MCF 10A (cell line): ENCODE measurements around the gene FNIP1. TPM values are rescaled to one million over a fixed set of nuclear protein-coding genes. Genes with fewer than 3 reads are reported as not detected.

Experiments
- BruUV-seq: library from RNA; stranded (reverse); fragments of 400-500 nt; replicated peaks from 2 replicates; lab custom pipeline; 2021; lab: Mats Ljungman, UMichigan
- CTCF ChIA-PET: fragments of 300-600 bp; sonication (Branson Sonifier 250); formaldehyde crosslinking; extraction: SDS; loops from one replicate; lab custom pipeline; 2021; ENCODE audit warnings: antibody characterized with exemption, inconsistent platforms; lab: Yijun Ruan, JAX
- POLR2A ChIA-PET: fragments of 300-600, 350-650 bp; sonication (Branson Sonifier 250); formaldehyde crosslinking; extraction: SDS; loops from one replicate; lab custom pipeline; 2020; ENCODE audit warnings: antibody characterized with exemption, inconsistent platforms; lab: Yijun Ruan, JAX
- DNase-seq: peaks from one replicate; pipeline ENCODE4 v3.0.0-alpha.2; 2018; ENCODE audit not compliant: unreplicated experiment
- H3K27ac Mint-ChIP-seq: one replicate; pipeline ENCODE4 v1.8.0; 2022; ENCODE audit warnings: mild to moderate bottlenecking, low read depth, mixed read lengths; ENCODE audit not compliant: unreplicated experiment
- H3K27me3 Mint-ChIP-seq: one replicate; pipeline ENCODE4 v1.8.0; 2022; ENCODE audit warnings: mixed read lengths; ENCODE audit not compliant: insufficient read depth, unreplicated experiment
- H3K36me3 Mint-ChIP-seq: one replicate; pipeline ENCODE4 v1.8.0; 2022; ENCODE audit warnings: mild to moderate bottlenecking, moderate library complexity, mixed read lengths; ENCODE audit not compliant: insufficient read depth, unreplicated experiment
- H3K4me1 Mint-ChIP-seq: one replicate; pipeline ENCODE4 v1.8.0; 2022; ENCODE audit warnings: mixed read lengths; ENCODE audit not compliant: insufficient read depth, unreplicated experiment
- H3K4me3 Mint-ChIP-seq: one replicate; pipeline ENCODE4 v1.8.0; 2022; ENCODE audit warnings: mild to moderate bottlenecking, moderate library complexity, mixed read lengths; ENCODE audit not compliant: unreplicated experiment
- H3K9me3 Mint-ChIP-seq: one replicate; pipeline ENCODE4 v1.8.0; 2022; ENCODE audit warnings: mixed read lengths; ENCODE audit not compliant: unreplicated experiment
- intact Hi-C: fragments of 100-400 bp; cut with micrococcal nuclease; formaldehyde crosslinking; loops from 2 replicates; pipeline ENCODE4 v1.14.1; 2022
- total RNA-seq: library from RNA; stranded (reverse); gene quantifications from 2 replicates; pipeline ENCODE4 v1.2.3, GENCODE V29; 2022
- TF ChIP-seq, protein P1 (sequence below): fragments of 200-600 bp; IDR thresholded peaks from one replicate; pipeline ENCODE4 v1.8.0; 2022; ENCODE audit warnings: antibody characterized with exemption, mild to moderate bottlenecking; ENCODE audit not compliant: unreplicated experiment

Gene FNIP1
- total RNA-seq, 1 experiment from 2014 or later = 36.3 TPM

DNA sequence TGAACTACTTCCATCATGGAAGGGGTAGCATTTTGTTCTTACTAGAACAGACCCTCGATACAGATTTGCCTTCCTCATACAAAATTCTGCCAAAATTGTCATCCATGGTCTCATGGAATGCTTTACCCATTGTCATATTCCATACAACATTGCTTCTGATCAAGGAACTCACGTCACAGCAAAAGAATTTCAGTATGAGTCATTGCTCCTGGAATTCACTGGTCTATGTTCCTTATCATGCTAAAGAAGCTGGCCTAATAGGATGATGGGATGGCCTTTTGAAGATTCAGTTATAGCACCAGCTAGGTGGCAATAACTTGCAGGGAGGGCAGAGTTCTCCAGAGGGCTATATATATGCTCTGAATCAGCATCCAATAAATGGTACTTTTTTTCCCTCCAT, 18.2 kb upstream of the FNIP1 start:
- H3K27me3 Mint-ChIP-seq = no peaks in the 10 kb centered on the region
- peak; percentile 61 for DNase-seq
- BruUV-seq = no TSS peak
- TF ChIP-seq, protein P1, sequence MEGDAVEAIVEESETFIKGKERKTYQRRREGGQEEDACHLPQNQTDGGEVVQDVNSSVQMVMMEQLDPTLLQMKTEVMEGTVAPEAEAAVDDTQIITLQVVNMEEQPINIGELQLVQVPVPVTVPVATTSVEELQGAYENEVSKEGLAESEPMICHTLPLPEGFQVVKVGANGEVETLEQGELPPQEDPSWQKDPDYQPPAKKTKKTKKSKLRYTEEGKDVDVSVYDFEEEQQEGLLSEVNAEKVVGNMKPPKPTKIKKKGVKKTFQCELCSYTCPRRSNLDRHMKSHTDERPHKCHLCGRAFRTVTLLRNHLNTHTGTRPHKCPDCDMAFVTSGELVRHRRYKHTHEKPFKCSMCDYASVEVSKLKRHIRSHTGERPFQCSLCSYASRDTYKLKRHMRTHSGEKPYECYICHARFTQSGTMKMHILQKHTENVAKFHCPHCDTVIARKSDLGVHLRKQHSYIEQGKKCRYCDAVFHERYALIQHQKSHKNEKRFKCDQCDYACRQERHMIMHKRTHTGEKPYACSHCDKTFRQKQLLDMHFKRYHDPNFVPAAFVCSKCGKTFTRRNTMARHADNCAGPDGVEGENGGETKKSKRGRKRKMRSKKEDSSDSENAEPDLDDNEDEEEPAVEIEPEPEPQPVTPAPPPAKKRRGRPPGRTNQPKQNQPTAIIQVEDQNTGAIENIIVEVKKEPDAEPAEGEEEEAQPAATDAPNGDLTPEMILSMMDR = no peak
- no peak overlapping the region for H3K4me3 Mint-ChIP-seq
- peaks cover 13% of the 10 kb centered on the region for H3K4me1 Mint-ChIP-seq
- H3K36me3 Mint-ChIP-seq = no peaks in the 10 kb centered on the region
- H3K9me3 Mint-ChIP-seq = no peaks in the 10 kb centered on the region
- H3K27ac Mint-ChIP-seq = no peak overlapping the region
- CTCF ChIA-PET = interaction anchor here (0.6 to 10.0 kb wide), 3 partner anchors 192 to 826 kb away, joined by 3 to 163 read pairs (median 3); no protein-coding TSS in a partner anchor
- POLR2A ChIA-PET = interaction anchor here (1.0 kb wide), 1 partner anchor 18 kb away, joined by 5 read pairs; the partner anchor contains the start of gene FNIP1
- intact Hi-C loops = no loop called here

DNA sequence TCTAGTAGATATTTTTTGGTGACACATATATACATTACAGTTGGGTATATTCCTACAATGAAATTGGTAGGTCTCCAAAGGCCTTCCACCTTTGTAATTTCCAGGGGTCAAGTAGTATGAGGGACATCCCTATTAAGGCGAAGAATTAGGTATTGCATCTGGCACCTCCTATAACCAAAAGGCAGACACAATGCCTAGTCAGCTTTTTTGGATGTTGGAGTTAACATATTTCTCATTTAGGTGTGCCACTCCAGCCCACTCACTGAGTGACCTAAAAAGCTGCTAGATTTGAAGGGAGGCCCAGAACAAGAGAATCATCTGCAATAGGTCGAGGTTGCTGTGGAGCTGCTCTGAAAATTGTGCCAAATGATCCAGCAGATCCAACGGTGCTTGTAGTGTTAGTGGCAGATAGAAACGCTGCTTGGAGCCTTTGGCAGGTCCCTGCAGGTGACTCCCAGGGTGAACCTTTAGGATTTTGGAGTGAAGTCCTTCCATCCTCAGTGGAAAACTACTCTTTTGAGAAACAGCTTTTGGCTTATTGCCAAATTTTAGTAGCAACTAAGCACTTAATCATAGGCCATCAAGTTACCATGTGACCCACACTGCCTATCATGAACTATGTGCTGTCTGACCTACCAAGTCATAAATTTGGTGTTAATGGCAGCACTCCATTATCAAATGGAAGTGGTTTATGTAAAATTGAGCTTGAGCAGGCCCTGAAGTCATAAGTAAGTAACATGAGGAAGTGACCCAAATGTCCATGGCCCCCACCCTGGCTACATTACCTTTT, 15.7 kb upstream of the FNIP1 start:
- no TSS peak for BruUV-seq

DNA sequence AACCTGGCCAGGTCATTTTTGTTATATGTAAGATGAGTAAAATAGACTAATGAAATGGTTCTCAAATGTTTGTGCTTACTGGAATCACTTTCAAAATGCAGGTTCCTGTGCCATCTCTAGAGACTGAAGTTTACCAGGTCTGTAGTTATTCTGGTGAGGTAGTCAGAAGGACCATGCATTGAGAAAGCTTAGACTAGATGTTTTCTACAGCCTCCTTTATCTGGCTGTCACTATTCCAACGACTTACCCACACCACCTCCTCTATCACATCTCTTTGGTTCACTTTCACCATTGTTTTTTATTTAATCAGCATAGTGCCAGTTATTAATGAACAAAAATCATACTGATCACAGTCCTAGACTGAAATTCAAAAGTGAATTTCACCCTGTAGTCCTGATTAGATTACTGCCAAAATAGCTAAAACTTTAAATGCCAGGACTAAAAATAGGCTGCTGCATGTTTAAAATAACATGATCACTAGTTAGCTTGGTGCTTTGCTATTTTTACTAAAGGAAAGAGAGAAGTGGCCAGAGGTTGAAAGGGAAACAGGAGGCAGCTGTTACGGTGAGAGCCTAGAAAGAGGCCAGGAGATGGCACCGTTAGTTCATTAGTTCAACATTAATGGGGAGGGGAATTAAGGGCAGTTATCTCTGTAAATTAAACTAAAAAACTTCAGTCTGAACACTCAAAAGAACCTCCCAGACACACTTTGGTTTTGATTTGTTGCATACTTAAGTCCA, 13.9 kb upstream of the FNIP1 start:
- H3K27me3 Mint-ChIP-seq = no peaks in the 10 kb centered on the region
- H3K36me3 Mint-ChIP-seq = no peaks in the 10 kb centered on the region
- no peaks in the 10 kb centered on the region for H3K9me3 Mint-ChIP-seq
- DNase-seq = peak; percentile 40
- no peak overlapping the region for H3K27ac Mint-ChIP-seq
- intact Hi-C loops = loop anchor here (1.0 kb wide), 3 partner anchors 198 to 253 kb away; no protein-coding TSS in a partner anchor
- peaks cover 13% of the 10 kb centered on the region for H3K4me1 Mint-ChIP-seq
- POLR2A ChIA-PET = interaction anchor here (0.7 to 2.6 kb wide), 4 partner anchors 13 to 248 kb away, joined by 3 to 13 read pairs (median 4); partner anchors contain the start of gene FNIP1
- no peak overlapping the region for H3K4me3 Mint-ChIP-seq
- TF ChIP-seq, protein P1 = peak; percentile 63
- no TSS peak for BruUV-seq
- CTCF ChIA-PET = interaction anchor here (0.5 to 10.0 kb wide), 24 partner anchors 9 to 686 kb away, joined by 3 to 163 read pairs (median 4); partner anchors contain the start of gene IL3

More for the DNA sequence above, 15.7 kb upstream of the FNIP1 start:
- Mint-ChIP-seq H3K4me3 (no peak overlapping the region), H3K9me3 (no peaks in the 10 kb centered on the region), H3K4me1 (peaks cover 13% of the 10 kb centered on the region), H3K27ac (no peak overlapping the region), H3K36me3 (no peaks in the 10 kb centered on the region), H3K27me3 (no peaks in the 10 kb centered on the region)
- TF ChIP-seq, protein P1 = no peak
- intact Hi-C loops = no loop called here
- POLR2A ChIA-PET = interaction anchor here (0.9 to 1.3 kb wide), 3 partner anchors 9 to 15 kb away, joined by 3 to 5 read pairs (median 4); partner anchors contain the start of gene FNIP1
- CTCF ChIA-PET = interaction anchor here (1.0 to 10.0 kb wide), 6 partner anchors 195 to 250 kb away, joined by 3 to 163 read pairs (median 5); no protein-coding TSS in a partner anchor
- DNase-seq = no peak
